LNCaP clone FGC (cell line): ENCODE data around the gene CDKN2A.

ENCODE experiments used
- DNase-seq: peaks from one replicate; pipeline ENCODE4 v3.0.0-alpha.2; 2011; ENCODE audit warnings: low read depth
- H3K4me3 ChIP-seq: 2 replicates; pipeline ENCODE4 v1.5.1; 2011; ENCODE audit warnings: mild to moderate bottlenecking, low read depth, low read length, control low read depth
- CTCF ChIP-seq: IDR thresholded peaks from 2 replicates; pipeline ENCODE4 v1.5.1; 2012; ENCODE audit warnings: mild to moderate bottlenecking; ENCODE audit not compliant: control insufficient read depth, insufficient read depth; ENCODE audit errors: extremely low read depth

The CDKN2A gene

GRCh38 chr9:21943464-21943863 lies 50.7 kb downstream of the CDKN2A start:
- no peak overlapping the region for H3K4me3 ChIP-seq
- TF ChIP-seq CTCF, result no peak
- no peak for DNase-seq

- peak; percentile 25 for DNase-seq
- H3K4me3 ChIP-seq, result no peak overlapping the region
- TF ChIP-seq CTCF, result no peak
These were observed 52.7 kb downstream of the CDKN2A start for GRCh38 chr9:21941337-21941995.

GRCh38 chr9:21936161-21936560 lies 58.0 kb downstream of the CDKN2A start:
- no peak for DNase-seq
- no peak for TF ChIP-seq CTCF
- no peak overlapping the region for H3K4me3 ChIP-seq

GRCh38 chr9:21935631-21936030 lies 58.6 kb downstream of the CDKN2A start:
- no peak overlapping the region for H3K4me3 ChIP-seq
- DNase-seq, result no peak
- no peak for TF ChIP-seq CTCF

- no peak for TF ChIP-seq CTCF
- no peak overlapping the region for H3K4me3 ChIP-seq
- no peak for DNase-seq
These were observed 60.3 kb downstream of the CDKN2A start for GRCh38 chr9:21933865-21934264.

- H3K4me3 ChIP-seq, result no peak overlapping the region
- TF ChIP-seq CTCF, result no peak
- no peak for DNase-seq
These were observed 60.9 kb downstream of the CDKN2A start for GRCh38 chr9:21933281-21933680.

- no peak for TF ChIP-seq CTCF
- DNase-seq, result no peak
- H3K4me3 ChIP-seq, result no peak overlapping the region
These were observed 62.8 kb downstream of the CDKN2A start for GRCh38 chr9:21931428-21931827.
